ENCODE results near the gene ZNF441.
"Not testable (repeated sequence)": the region's sequence is repeated elsewhere in the genome, so short reads cannot be mapped to it uniquely, and the experiment has no call there.

ZNF441 gene

DNA sequence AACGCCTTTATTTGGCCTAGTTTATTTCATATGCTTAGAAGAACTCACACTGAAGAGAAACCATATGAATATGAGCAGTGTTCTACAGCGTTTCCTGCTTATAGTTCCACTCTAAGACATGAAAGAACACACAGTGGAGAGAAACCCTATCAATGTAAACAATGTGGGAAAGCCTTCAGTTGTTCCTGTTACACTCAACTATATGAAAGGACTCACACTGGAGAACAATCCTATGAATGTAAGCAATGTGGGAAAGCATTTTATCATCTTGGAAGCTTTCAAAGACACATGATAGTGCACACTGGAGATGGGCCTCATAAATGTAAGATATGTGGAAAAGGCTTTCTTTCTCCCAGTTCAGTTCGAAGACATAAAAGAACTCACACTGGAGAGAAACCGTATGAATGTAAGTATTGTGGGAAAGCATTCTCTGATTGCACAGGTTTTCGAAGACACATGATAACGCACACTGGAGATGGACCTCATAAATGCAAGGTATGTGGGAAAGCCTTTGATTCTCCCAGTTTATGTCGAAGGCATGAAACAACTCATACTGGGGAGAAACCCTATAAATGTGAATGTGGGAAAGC is 13.7 kb downstream of the ZNF441 start:
- DNase-seq (ENCODE audit: low spot score): no peak

DNA sequence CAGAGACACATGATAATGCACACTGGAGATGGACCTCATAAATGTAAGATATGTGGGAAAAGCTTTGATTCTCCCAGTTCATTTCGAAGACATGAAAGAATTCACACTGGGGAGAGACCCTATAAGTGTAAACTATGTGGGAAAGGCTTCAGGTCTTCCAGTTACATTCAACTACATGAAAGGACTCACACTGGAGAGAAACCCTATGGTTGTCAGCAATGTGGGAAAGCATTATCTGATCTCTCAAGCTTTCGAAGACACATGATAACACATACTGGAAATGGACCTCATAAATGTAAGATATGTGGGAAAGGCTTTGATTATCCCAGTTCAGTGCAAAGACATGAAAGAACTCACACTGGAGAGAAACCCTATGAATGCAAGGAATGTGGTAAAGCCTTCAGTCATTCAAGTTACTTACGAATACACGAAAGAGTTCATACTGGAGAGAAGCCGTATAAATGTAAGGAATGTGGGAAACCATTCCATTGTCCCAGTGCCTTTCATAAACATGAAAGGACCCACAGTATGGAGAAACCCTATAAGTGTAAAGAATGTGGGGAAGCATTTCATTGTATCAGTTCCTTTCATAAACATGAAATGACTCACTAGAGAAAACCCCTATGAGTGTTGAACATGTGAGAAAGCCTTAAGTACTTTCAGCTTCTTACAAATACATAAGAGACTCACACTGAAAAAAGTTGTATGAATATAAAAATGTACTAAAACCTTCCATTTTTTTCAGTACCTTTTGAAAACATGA is 14.7 kb downstream of the ZNF441 start:
- no peak for DNase-seq (ENCODE audit: low spot score)

DNA sequence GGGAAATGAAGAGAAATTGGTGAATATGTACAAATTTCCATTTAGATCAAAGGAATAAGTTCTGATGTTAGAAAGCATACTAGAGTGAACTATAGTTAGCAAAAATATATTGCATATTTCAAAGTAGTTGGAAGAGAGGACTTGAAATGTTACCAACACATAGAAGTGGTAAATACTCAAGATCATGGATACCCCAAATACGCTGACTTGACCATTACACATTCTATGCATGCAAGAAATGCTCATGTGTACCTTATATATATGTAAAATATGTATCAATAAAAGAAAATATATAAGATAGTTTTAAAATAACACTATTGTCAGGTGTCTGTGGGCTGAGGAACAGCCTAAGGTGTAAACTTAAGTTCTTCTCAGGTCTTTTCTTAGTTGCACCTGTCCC is 17.0 kb downstream of the ZNF441 start:
- no peak for DNase-seq (ENCODE audit: low spot score)

GRCh38 chr19:11784356-11784755 is 17.6 kb downstream of the ZNF441 start:
- no peak for DNase-seq (ENCODE audit: low spot score)

- no peak for DNase-seq (ENCODE audit: low spot score)
These were observed 20.7 kb downstream of the ZNF441 start for GRCh38 chr19:11787536-11787935.

- no peak for DNase-seq (ENCODE audit: low spot score)
These were observed 26.1 kb downstream of the ZNF441 start for GRCh38 chr19:11792942-11793341.

- DNase-seq (ENCODE audit: low spot score): peak; percentile 88
These were observed 30.7 kb downstream of the ZNF441 start for GRCh38 chr19:11797491-11797890.

DNA sequence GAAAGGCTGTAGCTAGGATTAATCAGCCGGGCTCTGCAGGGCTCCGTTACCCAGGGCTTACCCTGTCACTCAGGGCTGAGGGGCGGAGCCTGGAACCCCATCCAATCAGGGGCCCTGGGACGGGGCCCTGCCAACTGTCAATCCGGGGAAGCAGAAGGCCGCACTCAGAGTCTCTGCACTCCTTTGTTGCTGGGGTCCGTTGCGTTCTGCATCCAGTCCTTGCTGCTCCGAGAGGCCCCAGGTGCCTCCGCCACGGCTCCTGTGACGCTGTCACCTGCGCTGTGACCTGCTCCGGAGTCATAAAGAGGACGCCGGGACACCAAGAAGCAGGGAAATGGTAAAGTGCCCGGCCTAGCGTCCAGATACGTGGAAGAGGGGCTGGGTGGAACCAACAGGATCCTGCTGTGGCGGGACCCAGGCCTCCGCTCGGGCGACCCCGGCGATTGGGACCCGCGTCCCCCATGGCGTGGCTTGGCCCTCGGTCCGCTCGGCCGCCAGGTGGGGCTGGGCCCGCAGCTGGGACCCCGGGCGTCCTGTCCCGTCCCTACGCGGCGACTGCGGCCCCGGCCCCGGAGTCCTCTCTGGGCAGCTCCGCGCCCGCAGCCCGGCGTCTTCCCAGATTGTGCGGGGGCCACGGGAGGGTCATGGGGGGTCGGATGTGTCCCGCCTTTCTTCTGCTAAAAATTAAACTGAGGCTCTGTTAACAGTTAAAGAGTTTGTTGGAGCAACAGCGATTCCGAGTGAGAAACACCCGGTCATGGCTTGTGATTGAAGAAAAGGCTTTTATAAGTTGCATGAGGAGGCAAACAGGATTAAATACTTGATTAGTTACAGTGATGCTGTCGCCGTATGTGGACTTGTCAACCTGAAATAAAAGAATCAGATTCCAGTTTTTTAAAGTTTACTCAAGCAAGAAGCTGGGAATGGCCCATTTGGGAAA is 31.9 kb downstream of the ZNF441 start, which contains the start of gene ZNF491:
Gene ZNF491, plus strand, starts transcription at position 133 of the 940 bp plus-strand sequence. CDS start 7,431 bp downstream, outside the sequence.
- peak; percentile 85 for DNase-seq (ENCODE audit: low spot score)

- no peak for DNase-seq (ENCODE audit: low spot score)
These were observed 39.7 kb downstream of the ZNF441 start for GRCh38 chr19:11806354-11807098.

DNA sequence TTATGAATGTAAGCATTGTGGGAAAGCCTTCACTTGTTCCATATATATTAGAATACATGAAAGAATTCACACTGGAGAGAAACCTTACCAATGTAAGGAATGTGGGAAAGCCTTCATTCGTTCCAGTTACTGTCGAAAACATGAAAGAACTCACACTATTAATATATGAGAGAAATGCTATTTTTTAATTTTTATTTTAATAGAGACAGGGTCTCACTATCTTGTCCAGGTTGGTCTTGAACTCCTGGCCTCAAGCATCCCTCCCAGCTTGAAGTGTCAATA is 40.2 kb downstream of the ZNF441 start:
- DNase-seq (ENCODE audit: low spot score): no peak

GRCh38 chr19:11813703-11814028 is 46.9 kb downstream of the ZNF441 start:
- peak; percentile 10 for DNase-seq (ENCODE audit: low spot score)

DNA sequence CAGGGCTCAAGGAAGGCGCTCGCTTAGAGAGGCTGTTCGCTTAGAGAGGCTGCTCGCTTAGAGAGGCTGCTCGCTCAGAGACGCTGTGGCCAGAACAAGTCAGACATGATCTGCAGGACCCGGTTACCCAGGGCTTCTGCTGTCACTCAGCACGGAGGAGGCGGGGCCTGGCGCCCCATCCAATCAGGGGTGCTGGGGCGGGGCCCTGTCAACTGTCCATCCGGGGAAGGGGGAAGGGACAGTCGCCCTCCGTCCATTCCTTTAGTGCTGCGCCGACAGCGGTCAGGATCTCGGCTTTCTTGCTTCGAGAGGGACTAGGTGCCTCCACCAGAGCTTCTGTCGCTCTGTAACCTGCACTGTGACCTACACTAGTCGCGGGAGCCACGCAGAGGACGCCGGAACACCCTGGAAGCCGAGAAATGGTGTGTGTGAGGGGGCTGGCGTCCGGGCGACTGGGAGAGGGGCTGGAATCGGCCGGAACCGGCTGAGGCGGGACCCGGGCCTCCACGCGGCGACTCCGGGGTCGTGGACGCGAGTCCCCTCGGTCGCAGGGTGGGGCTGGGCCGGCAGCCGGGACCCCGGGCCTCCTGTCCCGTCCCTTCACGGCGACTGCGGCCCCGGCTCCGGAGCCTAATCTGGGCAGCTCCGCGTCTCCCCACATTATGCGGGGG is 47.4 kb downstream of the ZNF441 start, which contains the start of gene ZNF440:
Gene ZNF440, plus strand, starts transcription at position 245 of the 671 bp plus-strand sequence. Its CDS starts 175 bp downstream, at position 420.
- DNase-seq (ENCODE audit: low spot score): peak; percentile 91

GRCh38 chr19:11814700-11815035 is 47.9 kb downstream of the ZNF441 start:
- no peak for DNase-seq (ENCODE audit: low spot score)

DNA sequence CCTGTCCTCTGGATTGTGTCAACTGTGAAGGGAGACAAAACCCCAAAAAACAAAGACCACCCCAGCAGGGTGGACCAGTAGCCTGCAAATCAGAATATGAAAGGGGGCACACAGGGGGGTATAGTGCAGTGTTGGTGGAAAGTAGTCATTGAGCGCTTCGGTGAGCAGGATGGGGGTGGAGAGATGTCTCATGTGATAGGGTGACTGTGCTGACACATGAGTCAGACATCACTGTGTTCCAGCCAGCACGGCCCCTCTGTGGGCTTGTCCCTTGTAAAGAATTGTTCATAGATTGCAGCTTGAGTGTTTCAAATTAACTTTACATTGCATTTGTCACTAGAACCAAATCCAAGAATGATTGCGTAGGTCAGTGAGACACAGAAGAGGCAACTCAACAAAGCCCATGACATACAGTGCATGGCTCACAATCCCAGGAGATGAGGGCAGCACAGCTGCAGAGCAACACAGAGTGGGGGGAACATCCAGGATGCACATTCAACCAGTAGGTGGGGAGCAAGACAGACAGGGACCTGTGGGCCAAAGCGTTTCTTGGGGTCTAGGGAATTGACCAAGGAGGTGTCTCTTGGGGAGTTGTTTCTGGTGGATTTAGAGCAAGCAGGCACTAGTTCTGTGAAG is 54.8 kb downstream of the ZNF441 start:
- no peak for DNase-seq (ENCODE audit: low spot score)

- DNase-seq (ENCODE audit: low spot score): not testable (repeated sequence)
These were observed 62.4 kb downstream of the ZNF441 start for GRCh38 chr19:11828957-11829876.

DNA sequence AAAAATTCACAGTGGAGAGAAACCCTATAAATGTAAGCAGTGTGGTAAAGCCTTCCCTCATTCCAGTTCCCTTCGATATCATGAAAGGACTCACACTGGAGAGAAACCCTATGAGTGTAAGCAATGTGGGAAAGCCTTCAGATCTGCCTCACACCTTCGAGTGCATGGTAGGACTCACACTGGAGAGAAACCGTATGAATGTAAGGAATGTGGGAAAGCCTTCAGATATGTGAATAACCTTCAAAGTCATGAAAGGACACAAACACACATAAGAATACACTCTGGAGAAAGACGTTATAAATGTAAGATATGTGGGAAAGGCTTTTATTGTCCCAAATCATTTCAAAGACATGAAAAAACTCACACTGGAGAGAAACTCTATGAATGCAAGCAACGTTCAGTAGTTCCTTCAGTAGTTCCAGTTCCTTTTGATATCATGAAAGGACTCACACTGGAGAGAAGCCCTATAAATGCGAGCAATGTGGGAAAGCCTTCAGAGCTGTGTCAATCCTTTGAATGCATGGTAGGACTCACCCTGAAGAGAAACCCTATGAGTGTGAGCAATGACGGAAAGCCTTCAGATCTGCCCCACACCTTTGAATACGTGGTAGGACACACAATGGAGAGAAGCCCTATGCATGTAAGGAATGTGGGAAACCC is 65.6 kb downstream of the ZNF441 start:
- no peak for DNase-seq (ENCODE audit: low spot score)

GRCh38 chr19:11833541-11833940 is 66.7 kb downstream of the ZNF441 start:
- DNase-seq (ENCODE audit: low spot score): no peak

Measured in SW480 (cell line).